HCT116 (cell line): ENCODE data around the gene ABCB10. TPM values are rescaled to one million over a fixed set of nuclear protein-coding genes. Genes with fewer than 3 reads are reported as not detected.

ENCODE experiments used
- ATAC-seq: fragments of 200-7000 bp; cut with Tn5 transposase; 2 replicates; pipeline ENCODE4 v1.9.1; 2020; ENCODE audit warnings: mild to moderate bottlenecking, moderate library complexity
- BruUV-seq: library from RNA; stranded (reverse); fragments of 400-500 nt; replicated peaks from 2 replicates; lab custom pipeline; 2021; lab: Mats Ljungman, UMichigan
- CTCF ChIA-PET: fragments of 300-600 bp; sonication (Branson Sonifier 250); formaldehyde crosslinking; loops from one replicate; lab custom pipeline; 2021; ENCODE audit warnings: antibody characterized with exemption; lab: Charles Lee
- POLR2A ChIA-PET: fragments of 300-600, 350-600 bp; sonication (Branson Sonifier 250); formaldehyde crosslinking; loops from one replicate; lab custom pipeline; 2021; ENCODE audit warnings: antibody characterized with exemption; lab: Charles Lee
- RAD21 ChIA-PET, 2 experiments: fragments of 300-600 bp; sonication (Branson Sonifier 250); formaldehyde crosslinking; loops; one replicate each; lab custom pipeline; 2023; ENCODE audit warnings: low total read pairs in 2 of 2; ENCODE audit not compliant: uncharacterized antibody in 2 of 2, unreplicated experiment in 2 of 2, low non-redundant PET in 1 of 2; lab: Charles Lee
- DNase-seq: peaks from one replicate; pipeline ENCODE4 v3.0.0-alpha.2; 2010; ENCODE audit warnings: low read depth, low spot score
- H2AFZ ChIP-seq: fragments of 200-600 bp; shearing (Covaris generic), sonication (generic); 2 replicates; pipeline ENCODE4 v1.6.1; 2017; ENCODE audit warnings: low read depth, mixed run types, mixed read lengths, antibody characterized with exemption, low read length; ENCODE audit not compliant: poor library complexity, severe bottlenecking
- H3K27ac ChIP-seq: 2 replicates; pipeline ENCODE4 v1.5.1; 2012; ENCODE audit warnings: low read depth, low read length
- H3K27me3 ChIP-seq: fragments of 200-600 bp; sonication (generic); 2 replicates; pipeline ENCODE4 v1.6.1; 2016; ENCODE audit warnings: mixed run types, low read length, mixed read lengths; ENCODE audit not compliant: insufficient read depth
- H3K36me3 ChIP-seq, 2 experiments: fragments of 200-500 bp in 1 of 2; fragments of 200-600 bp in 1 of 2; sonication (Bioruptor generic) in 1 of 2; sonication (generic) in 1 of 2; 2 replicates each; pipeline versions ENCODE4 v1.5.1 to v1.6.1; 2014 to 2016; ENCODE audit warnings: low read length in 2 of 2, inconsistent platforms in 1 of 2, mixed read lengths in 1 of 2, mixed run types in 1 of 2; ENCODE audit not compliant: insufficient read depth in 2 of 2, control insufficient read depth in 1 of 2
- H3K4me1 ChIP-seq, 2 experiments: fragments of 200-600 bp in 1 of 2; sonication (generic) in 1 of 2; 2 replicates each; pipeline versions ENCODE4 v1.5.1 to v1.6.1; 2012 to 2017; ENCODE audit warnings: low read length in 2 of 2, inconsistent platforms in 1 of 2, mild to moderate bottlenecking in 1 of 2, mixed read lengths in 1 of 2, mixed run types in 1 of 2, moderate library complexity in 1 of 2; ENCODE audit not compliant: insufficient read depth in 2 of 2, control insufficient read depth in 1 of 2
- H3K4me2 ChIP-seq: fragments of 200-600 bp; sonication (generic); 2 replicates; pipeline ENCODE4 v1.6.1; 2017; ENCODE audit warnings: mixed run types, low read length, mixed read lengths
- H3K4me3 ChIP-seq, 2 experiments: fragments of 200-600 bp in 1 of 2; sonication (generic) in 1 of 2; replicated peaks in 1 of 2; 2 replicates each; pipeline ENCODE4 v1.5.1; 2011 to 2016; ENCODE audit warnings: low read length in 2 of 2, control low read depth in 1 of 2, low read depth in 1 of 2, mild to moderate bottlenecking in 1 of 2, mixed read lengths in 1 of 2, mixed run types in 1 of 2
- H3K79me2 ChIP-seq: fragments of 200-600 bp; sonication (generic); 2 replicates; pipeline ENCODE4 v1.6.1; 2017; ENCODE audit warnings: mild to moderate bottlenecking, mixed run types, low read length, moderate library complexity, mixed read lengths; ENCODE audit not compliant: insufficient read depth
- H3K9ac ChIP-seq: fragments of 200-600 bp; sonication (generic); 2 replicates; pipeline ENCODE4 v1.6.1; 2016; ENCODE audit warnings: low read length, mixed read lengths
- H3K9me2 ChIP-seq: fragments of 200-600 bp; sonication (generic), shearing (Covaris generic); 2 replicates; pipeline ENCODE4 v1.6.1; 2017; ENCODE audit warnings: mixed run types, mild to moderate bottlenecking, moderate library complexity; ENCODE audit not compliant: insufficient read depth
- H3K9me3 ChIP-seq, 2 experiments: fragments of 200-500 bp in 1 of 2; fragments of 200-600 bp in 1 of 2; sonication (Bioruptor generic) in 1 of 2; sonication (generic) in 1 of 2; 2 replicates each; pipeline ENCODE4 v1.6.1; 2014 to 2017; ENCODE audit warnings: low read length in 2 of 2, mixed read lengths in 2 of 2, inconsistent platforms in 1 of 2, low read depth in 1 of 2, mild to moderate bottlenecking in 1 of 2, mixed run types in 1 of 2, moderate library complexity in 1 of 2; ENCODE audit not compliant: control insufficient read depth in 1 of 2, insufficient read depth in 1 of 2
- H4K20me1 ChIP-seq: fragments of 200-600 bp; sonication (generic), shearing (Covaris generic); 2 replicates; pipeline ENCODE4 v1.6.1; 2017; ENCODE audit warnings: mixed run types, mild to moderate bottlenecking, moderate library complexity; ENCODE audit not compliant: insufficient read depth
- CBX3 ChIP-seq: IDR thresholded peaks from 2 replicates; pipeline ENCODE4 v1.6.1; 2012; ENCODE audit warnings: low read depth
- REST ChIP-seq: IDR thresholded peaks from 2 replicates; pipeline ENCODE4 v1.6.1; 2012; ENCODE audit warnings: low read depth
- SP1 ChIP-seq: IDR thresholded peaks from 2 replicates; pipeline ENCODE4 v1.6.1; 2012; ENCODE audit warnings: low read depth
- SRF ChIP-seq: IDR thresholded peaks from 2 replicates; pipeline ENCODE4 v1.6.1; 2012; ENCODE audit warnings: low read depth
- ZFX ChIP-seq: fragments of 450-650 bp; IDR thresholded peaks from 2 replicates; pipeline ENCODE4 v1.6.1; 2017
- intact Hi-C: fragments of 100-400 bp; cut with micrococcal nuclease; formaldehyde crosslinking; loops from 2 replicates; pipeline ENCODE4 v1.10.0; 2022
- total RNA-seq: library from RNA; stranded (reverse); gene quantifications from one replicate; pipeline ENCODE4 v1.2.1, GENCODE V29; 2021; ENCODE audit not compliant: unreplicated experiment

ABCB10 gene
- total RNA-seq, 1 experiment from 2014 or later, result 20.3 TPM

DNA sequence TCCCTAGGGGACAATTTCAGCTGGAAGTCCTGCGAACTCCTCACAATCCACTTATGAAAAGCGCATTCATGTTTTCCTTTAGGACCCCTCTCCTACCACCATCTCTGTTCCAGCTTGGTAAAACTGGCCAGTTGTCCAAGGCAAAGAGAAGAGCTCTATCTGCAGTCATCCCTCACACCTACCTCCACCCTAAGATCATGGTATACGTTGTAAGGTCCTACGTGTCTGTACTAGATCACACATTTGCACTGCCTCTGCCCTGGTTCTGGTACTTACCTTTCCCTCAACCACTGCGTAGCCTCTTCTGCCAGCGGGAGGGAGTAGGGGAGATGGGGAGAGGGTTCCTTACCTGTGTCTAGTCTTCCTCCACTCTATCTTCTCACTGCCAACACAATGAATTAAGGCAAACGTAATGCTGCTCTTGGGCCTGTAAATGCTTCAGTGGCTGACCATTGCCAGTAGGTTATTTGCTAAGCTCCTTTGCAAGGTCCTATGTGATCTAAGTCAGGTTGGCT, 49.6 kb downstream of the ABCB10 start:
- BruUV-seq, result no TSS peak
- intact Hi-C loops, result no loop called here
- peak overlapping the region; percentile 31 for H2AFZ ChIP-seq
- ChIA-PET CTCF (interaction anchor here (0.6 to 1.6 kb wide), 3 partner anchors 27 to 250 kb away, joined by 3 to 5 read pairs (median 4); partner anchors contain the start of gene ABCB10), POLR2A (interaction anchor here (1.0 to 2.4 kb wide), 3 partner anchors 27 to 250 kb away, joined by 4 to 6 read pairs (median 4); partner anchors contain the start of gene ABCB10), RAD21 (no interaction called here)
- H3K27ac ChIP-seq, result peak overlapping the region; percentile 53
- ATAC-seq (no peak), DNase-seq (no peak)
- peak overlapping the region; percentile 96 for H3K4me2 ChIP-seq
- H3K4me3 ChIP-seq, result peak overlapping the region; percentile 66 to 86
- peaks cover 5 to 6% of the 10 kb centered on the region in 2 experiments; a peak in 1 of 4 replicates for H3K36me3 ChIP-seq
- no peaks in the 10 kb centered on the region for H3K27me3 ChIP-seq
- H3K4me1 ChIP-seq, result peaks cover 5 to 20% of the 10 kb centered on the region in 2 experiments; a peak in 3 of 4 replicates
- peak overlapping the region; percentile 96 for H3K9ac ChIP-seq
- peaks cover 39% of the 10 kb centered on the region for H3K79me2 ChIP-seq
- TF ChIP-seq ZFX (no peak), CBX3 (no peak), SP1 (no peak), REST (no peak), SRF (no peak)
- H3K9me2 ChIP-seq, result no peaks in the 10 kb centered on the region
- no peaks in the 10 kb centered on the region for H3K9me3 ChIP-seq
- H4K20me1 ChIP-seq, result no peaks in the 10 kb centered on the region
